ENCODE measurements around the gene SENP2. TPM values are rescaled to one million over a fixed set of nuclear protein-coding genes. Genes with fewer than 3 reads are reported as not detected.

SENP2 gene
- total and polyA plus RNA-seq, 9 donors: 16.0 to 51.6 (median 43.5) TPM

GRCh38 chr3:185678027-185678426 is 91.9 kb downstream of the SENP2 start:
- Histone ChIP-seq H3K36me3 (no peaks in the 10 kb centered on the region), H3K4me3 (no peak overlapping the region), H3K27me3 (no peaks in the 10 kb centered on the region), H3K9me3 (no peaks in the 10 kb centered on the region), H3K27ac (no peak overlapping the region), H3K4me1 (ENCODE audit: insufficient read depth) (no peaks in the 10 kb centered on the region)
- TF ChIP-seq POLR2A (IDR thresholded peaks at IDR 0.05): no peak
- no peak for TF ChIP-seq EP300 (IDR thresholded peaks at IDR 0.05)
- TF ChIP-seq CTCF (IDR thresholded peaks at IDR 0.05): no peak
- intact Hi-C loops (cut with DNase I): no loop called here
- no peak for DNase-seq
- 95 to 99% (median 97%) methylated on average over 1 of the region's 1 CpG for WGBS, 3 donors

- Histone ChIP-seq H3K27me3 (no peaks in the 10 kb centered on the region), H3K9me3 (no peaks in the 10 kb centered on the region), H3K4me1 (ENCODE audit: insufficient read depth) (no peaks in the 10 kb centered on the region), H3K4me3 (no peak overlapping the region), H3K27ac (no peak overlapping the region), H3K36me3 (no peaks in the 10 kb centered on the region)
- WGBS, 3 donors: 37 to 43% (median 40%) methylated on average over 4 of the region's 4 CpGs
- intact Hi-C loops (cut with DNase I): no loop called here
- no peak for DNase-seq
- TF ChIP-seq CTCF (IDR thresholded peaks at IDR 0.05) (no peak), EP300 (IDR thresholded peaks at IDR 0.05) (no peak), POLR2A (IDR thresholded peaks at IDR 0.05) (no peak)
Measured at GRCh38 chr3:185680231-185680630, 94.1 kb downstream of the SENP2 start.

Small RNAs within 50 kb of the gene (small RNA-seq; reads per million reads assigned to genes)
- not detected for gene AC133473.1

Other genes starting within 250 kb of the SENP2 start
- gene MAP3K13, start 223.2 kb upstream of the SENP2 start, total RNA-seq: 10 to 100 TPM; 14.5 to 40.5 (median 28.0) TPM
- gene MAP3K13, start 223.2 kb upstream of the SENP2 start, polyA plus RNA-seq: 10 to 100 TPM; 21.0 to 29.8 TPM
- gene TMEM41A, start 87.3 kb upstream of the SENP2 start, total RNA-seq: 10 to 100 TPM; 13.9 to 21.2 (median 17.8) TPM
- 10 to 100 TPM; 13.3 to 26.3 TPM for gene TMEM41A, start 87.3 kb upstream of the SENP2 start, polyA plus RNA-seq
- gene LIPH, start 33.7 kb upstream of the SENP2 start, total RNA-seq: 1 to 10 TPM in 1 of 7 donors, under 1 TPM in 4, not detected in 2; 0.12 to 1.0 (median 0.61) TPM
- 10 to 100 TPM in 1 of 2 donors, under 1 TPM in 1; 0.98 to 12.1 TPM for gene LIPH, start 33.7 kb upstream of the SENP2 start, polyA plus RNA-seq
- gene IGF2BP2, start 238.7 kb downstream of the SENP2 start, total RNA-seq: 10 to 100 TPM in 6 of 7 donors, 1 to 10 TPM in 1; 7.1 to 31.1 (median 16.6) TPM
- 1 to 10 TPM; 4.6 to 6.8 TPM for gene IGF2BP2, start 238.7 kb downstream of the SENP2 start, polyA plus RNA-seq